HCT116 (cell line): ENCODE data around the gene RASL10B. TPM values are rescaled to one million over a fixed set of nuclear protein-coding genes. Genes with fewer than 3 reads are reported as not detected.

Source experiments
- ATAC-seq: fragments of 200-7000 bp; cut with Tn5 transposase; 2 replicates; pipeline ENCODE4 v1.9.1; 2020; ENCODE audit warnings: mild to moderate bottlenecking, moderate library complexity
- BruUV-seq: library from RNA; stranded (reverse); fragments of 400-500 nt; replicated peaks from 2 replicates; lab custom pipeline; 2021; lab: Mats Ljungman, UMichigan
- CTCF ChIA-PET: fragments of 300-600 bp; sonication (Branson Sonifier 250); formaldehyde crosslinking; loops from one replicate; lab custom pipeline; 2021; ENCODE audit warnings: antibody characterized with exemption; lab: Charles Lee
- POLR2A ChIA-PET: fragments of 300-600, 350-600 bp; sonication (Branson Sonifier 250); formaldehyde crosslinking; loops from one replicate; lab custom pipeline; 2021; ENCODE audit warnings: antibody characterized with exemption; lab: Charles Lee
- RAD21 ChIA-PET, 2 experiments: fragments of 300-600 bp; sonication (Branson Sonifier 250); formaldehyde crosslinking; loops; one replicate each; lab custom pipeline; 2023; ENCODE audit warnings: low total read pairs in 2 of 2; ENCODE audit not compliant: uncharacterized antibody in 2 of 2, unreplicated experiment in 2 of 2, low non-redundant PET in 1 of 2; lab: Charles Lee
- DNase-seq: peaks from one replicate; pipeline ENCODE4 v3.0.0-alpha.2; 2010; ENCODE audit warnings: low read depth, low spot score
- H2AFZ ChIP-seq: fragments of 200-600 bp; shearing (Covaris generic), sonication (generic); 2 replicates; pipeline ENCODE4 v1.6.1; 2017; ENCODE audit warnings: low read depth, mixed run types, mixed read lengths, antibody characterized with exemption, low read length; ENCODE audit not compliant: poor library complexity, severe bottlenecking
- H3K27ac ChIP-seq: 2 replicates; pipeline ENCODE4 v1.5.1; 2012; ENCODE audit warnings: low read depth, low read length
- H3K27me3 ChIP-seq: fragments of 200-600 bp; sonication (generic); 2 replicates; pipeline ENCODE4 v1.6.1; 2016; ENCODE audit warnings: mixed run types, low read length, mixed read lengths; ENCODE audit not compliant: insufficient read depth
- H3K36me3 ChIP-seq, 2 experiments: fragments of 200-500 bp in 1 of 2; fragments of 200-600 bp in 1 of 2; sonication (Bioruptor generic) in 1 of 2; sonication (generic) in 1 of 2; 2 replicates each; pipeline versions ENCODE4 v1.5.1 to v1.6.1; 2014 to 2016; ENCODE audit warnings: low read length in 2 of 2, inconsistent platforms in 1 of 2, mixed read lengths in 1 of 2, mixed run types in 1 of 2; ENCODE audit not compliant: insufficient read depth in 2 of 2, control insufficient read depth in 1 of 2
- H3K4me1 ChIP-seq, 2 experiments: fragments of 200-600 bp in 1 of 2; sonication (generic) in 1 of 2; 2 replicates each; pipeline versions ENCODE4 v1.5.1 to v1.6.1; 2012 to 2017; ENCODE audit warnings: low read length in 2 of 2, inconsistent platforms in 1 of 2, mild to moderate bottlenecking in 1 of 2, mixed read lengths in 1 of 2, mixed run types in 1 of 2, moderate library complexity in 1 of 2; ENCODE audit not compliant: insufficient read depth in 2 of 2, control insufficient read depth in 1 of 2
- H3K4me2 ChIP-seq: fragments of 200-600 bp; sonication (generic); 2 replicates; pipeline ENCODE4 v1.6.1; 2017; ENCODE audit warnings: mixed run types, low read length, mixed read lengths
- H3K4me3 ChIP-seq, 2 experiments: fragments of 200-600 bp in 1 of 2; sonication (generic) in 1 of 2; replicated peaks in 1 of 2; 2 replicates each; pipeline ENCODE4 v1.5.1; 2011 to 2016; ENCODE audit warnings: low read length in 2 of 2, control low read depth in 1 of 2, low read depth in 1 of 2, mild to moderate bottlenecking in 1 of 2, mixed read lengths in 1 of 2, mixed run types in 1 of 2
- H3K79me2 ChIP-seq: fragments of 200-600 bp; sonication (generic); 2 replicates; pipeline ENCODE4 v1.6.1; 2017; ENCODE audit warnings: mild to moderate bottlenecking, mixed run types, low read length, moderate library complexity, mixed read lengths; ENCODE audit not compliant: insufficient read depth
- H3K9ac ChIP-seq: fragments of 200-600 bp; sonication (generic); 2 replicates; pipeline ENCODE4 v1.6.1; 2016; ENCODE audit warnings: low read length, mixed read lengths
- H3K9me2 ChIP-seq: fragments of 200-600 bp; sonication (generic), shearing (Covaris generic); 2 replicates; pipeline ENCODE4 v1.6.1; 2017; ENCODE audit warnings: mixed run types, mild to moderate bottlenecking, moderate library complexity; ENCODE audit not compliant: insufficient read depth
- H3K9me3 ChIP-seq, 2 experiments: fragments of 200-500 bp in 1 of 2; fragments of 200-600 bp in 1 of 2; sonication (Bioruptor generic) in 1 of 2; sonication (generic) in 1 of 2; 2 replicates each; pipeline ENCODE4 v1.6.1; 2014 to 2017; ENCODE audit warnings: low read length in 2 of 2, mixed read lengths in 2 of 2, inconsistent platforms in 1 of 2, low read depth in 1 of 2, mild to moderate bottlenecking in 1 of 2, mixed run types in 1 of 2, moderate library complexity in 1 of 2; ENCODE audit not compliant: control insufficient read depth in 1 of 2, insufficient read depth in 1 of 2
- H4K20me1 ChIP-seq: fragments of 200-600 bp; sonication (generic), shearing (Covaris generic); 2 replicates; pipeline ENCODE4 v1.6.1; 2017; ENCODE audit warnings: mixed run types, mild to moderate bottlenecking, moderate library complexity; ENCODE audit not compliant: insufficient read depth
- CEBPB ChIP-seq: IDR thresholded peaks from 2 replicates; pipeline ENCODE4 v1.6.1; 2012; ENCODE audit warnings: low read depth
- ELF1 ChIP-seq: IDR thresholded peaks from 2 replicates; pipeline ENCODE4 v1.6.1; 2012; ENCODE audit warnings: low read depth, borderline replicate concordance
- EZH2 ChIP-seq: fragments of 200-600 bp; sonication (generic); IDR thresholded peaks from 2 replicates; pipeline ENCODE4 v1.6.1; 2017; ENCODE audit warnings: antibody characterized with exemption, mixed run types
- EZH2phosphoT487 ChIP-seq: fragments of 200-600 bp; IDR thresholded peaks from 2 replicates; pipeline ENCODE4 v1.6.1; 2018; ENCODE audit warnings: antibody characterized with exemption, borderline replicate concordance
- FOSL1 ChIP-seq: IDR thresholded peaks from 2 replicates; pipeline ENCODE4 v1.6.1; 2012; ENCODE audit warnings: low read depth
- JUND ChIP-seq: IDR thresholded peaks from 2 replicates; pipeline ENCODE4 v1.6.1; 2012
- MAX ChIP-seq: IDR thresholded peaks from 2 replicates; pipeline ENCODE4 v1.6.1; 2012
- POLR2A ChIP-seq: IDR thresholded peaks from 2 replicates; pipeline ENCODE4 v1.7.0; 2011; ENCODE audit warnings: borderline replicate concordance; ENCODE audit not compliant: insufficient read depth, insufficient read length; ENCODE audit errors: extremely low read depth
- RAD21 ChIP-seq: IDR thresholded peaks from 2 replicates; pipeline ENCODE4 v1.6.1; 2012; ENCODE audit warnings: low read depth, mild to moderate bottlenecking
- SIN3A ChIP-seq: IDR thresholded peaks from 2 replicates; pipeline ENCODE4 v1.6.1; 2012; ENCODE audit warnings: low read depth
- YY1 ChIP-seq: IDR thresholded peaks from 2 replicates; pipeline ENCODE4 v1.6.1; 2011; ENCODE audit warnings: low read length, low read depth, moderate library complexity, mild to moderate bottlenecking; ENCODE audit not compliant: insufficient replicate concordance; ENCODE audit errors: extremely low read depth
- ZBTB33 ChIP-seq: IDR thresholded peaks from 2 replicates; pipeline ENCODE4 v1.6.1; 2011; ENCODE audit warnings: mild to moderate bottlenecking, low read length, moderate library complexity; ENCODE audit not compliant: insufficient replicate concordance; ENCODE audit errors: extremely low read depth
- ZNF274 ChIP-seq: fragments of 200-500 bp; sonication (Bioruptor generic); IDR thresholded peaks from 2 replicates; pipeline ENCODE4 v1.6.1; 2014; ENCODE audit warnings: mild to moderate bottlenecking, low read depth, low read length, inconsistent platforms
- intact Hi-C: fragments of 100-400 bp; cut with micrococcal nuclease; formaldehyde crosslinking; loops from 2 replicates; pipeline ENCODE4 v1.10.0; 2022
- total RNA-seq: library from RNA; stranded (reverse); gene quantifications from one replicate; pipeline ENCODE4 v1.2.1, GENCODE V29; 2021; ENCODE audit not compliant: unreplicated experiment

The RASL10B gene
- total RNA-seq, 1 experiment from 2014 or later: 0.15 TPM

GRCh38 chr17:35748341-35748841 lies 17.0 kb downstream of the RASL10B start:
- Histone ChIP-seq H3K4me3 (no peak overlapping the region), H3K27me3 (peaks cover 4% of the 10 kb centered on the region; the same call in 1 of the 2 replicates), H3K9ac (no peak overlapping the region), H2AFZ (no peak overlapping the region), H3K9me2 (no peaks in the 10 kb centered on the region), H3K36me3 (no peaks in the 10 kb centered on the region), H3K27ac (no peak overlapping the region), H3K4me2 (no peak overlapping the region), H3K4me1 (no peaks in the 10 kb centered on the region)
- ChIA-PET POLR2A (no interaction called here), CTCF (interaction anchor here (0.7 to 2.0 kb wide), 3 partner anchors 15 to 209 kb away, joined by 7 to 40 read pairs (median 9); no protein-coding TSS in a partner anchor)
- no TSS peak for BruUV-seq
- TF ChIP-seq ZBTB33 (no peak), YY1 (no peak), RAD21 (no peak), SIN3A (no peak), MAX (no peak), ELF1 (no peak), POLR2A (no peak), EZH2phosphoT487 (no peak), FOSL1 (no peak), JUND (no peak), CEBPB (no peak), ZNF274 (no peak), EZH2 (no peak)
- TF ChIP-seq, all 23 proteins: peak for 0
- Histone ChIP-seq H3K79me2 (no peaks in the 10 kb centered on the region), H3K9me3 (no peaks in the 10 kb centered on the region), H4K20me1 (no peaks in the 10 kb centered on the region)
- intact Hi-C loops: loop anchor here (5.0 to 10.0 kb wide), 5 partner anchors 436 to 1324 kb away; no protein-coding TSS in a partner anchor
- DNase-seq: no peak
- no peak for ATAC-seq
- RAD21 ChIA-PET: interaction anchor here in 1 of 2 experiments (0.6 kb wide), 1 partner anchor 134 kb away, joined by 5 read pairs; no protein-coding TSS in a partner anchor
